Progenitor cell of endocrine pancreas (in vitro differentiated cells): ENCODE data around the gene GRID2. TPM values are rescaled to one million over a fixed set of nuclear protein-coding genes. Genes with fewer than 3 reads are reported as not detected.

ENCODE experiments used
- DNase-seq: peaks from one replicate; pipeline ENCODE4 v3.0.0; 2021; ENCODE audit warnings: low spot score; ENCODE audit not compliant: unreplicated experiment
- H3K27ac Mint-ChIP-seq: 2 replicates; pipeline ENCODE4 v1.8.0; 2021; ENCODE audit warnings: mild to moderate bottlenecking, moderate library complexity, mixed read lengths
- H3K27me3 Mint-ChIP-seq: 2 replicates; pipeline ENCODE4 v1.8.0; 2021; ENCODE audit warnings: mixed read lengths
- H3K36me3 Mint-ChIP-seq: 2 replicates; pipeline ENCODE4 v1.8.0; 2022; ENCODE audit warnings: mixed read lengths; ENCODE audit not compliant: insufficient read depth
- H3K4me1 Mint-ChIP-seq: 2 replicates; pipeline ENCODE4 v1.8.0; 2021; ENCODE audit warnings: low read depth, mixed read lengths
- H3K4me3 Mint-ChIP-seq: 2 replicates; pipeline ENCODE4 v1.8.0; 2021; ENCODE audit warnings: low read depth, mild to moderate bottlenecking, moderate library complexity, mixed read lengths
- H3K9me3 Mint-ChIP-seq: 2 replicates; pipeline ENCODE4 v1.8.0; 2021; ENCODE audit warnings: low read depth, mixed read lengths
- CTCF ChIP-seq: fragments of 200-600 bp; sonication (generic); IDR thresholded peaks from one replicate; pipeline ENCODE4 v1.5.0; 2021; ENCODE audit warnings: antibody characterized with exemption, mild to moderate bottlenecking; ENCODE audit not compliant: unreplicated experiment
- total RNA-seq: library from RNA; stranded (reverse); gene quantifications from 2 replicates; pipeline ENCODE4 v1.2.1, GENCODE V29; 2021

GRID2 gene
- total RNA-seq, 1 donor from 2014 or later: 0.69 TPM

GRCh38 chr4:92506933-92507332 lies 203.2 kb downstream of the GRID2 start:
- Mint-ChIP-seq H3K4me3 (no peak overlapping the region), H3K36me3 (no peaks in the 10 kb centered on the region)

GRCh38 chr4:92514627-92515026 lies 210.9 kb downstream of the GRID2 start:
- Mint-ChIP-seq H3K27me3 (no peaks in the 10 kb centered on the region), H3K36me3 (no peaks in the 10 kb centered on the region), H3K4me1 (no peaks in the 10 kb centered on the region), H3K27ac (no peak overlapping the region), H3K4me3 (no peak overlapping the region), H3K9me3 (no peaks in the 10 kb centered on the region)
- no peak for DNase-seq
- TF ChIP-seq CTCF: no peak

More at GRCh38 chr4:92506933-92507332, 203.2 kb downstream of the GRID2 start:
- Mint-ChIP-seq H3K9me3 (no peaks in the 10 kb centered on the region), H3K4me1 (no peaks in the 10 kb centered on the region), H3K27me3 (no peaks in the 10 kb centered on the region), H3K27ac (no peak overlapping the region)
- TF ChIP-seq CTCF: no peak
- no peak for DNase-seq

- H3K4me1 Mint-ChIP-seq: no peaks in the 10 kb centered on the region
- H3K36me3 Mint-ChIP-seq: no peaks in the 10 kb centered on the region
- H3K27me3 Mint-ChIP-seq: no peaks in the 10 kb centered on the region
- no peak for TF ChIP-seq CTCF
- H3K9me3 Mint-ChIP-seq: no peaks in the 10 kb centered on the region
- no peak for DNase-seq
- H3K4me3 Mint-ChIP-seq: no peak overlapping the region
- H3K27ac Mint-ChIP-seq: no peak overlapping the region
Measured at GRCh38 chr4:92516450-92516849, 212.7 kb downstream of the GRID2 start.

GRCh38 chr4:92519727-92520126 lies 216.0 kb downstream of the GRID2 start:
- Mint-ChIP-seq H3K4me1 (no peaks in the 10 kb centered on the region), H3K27ac (no peak overlapping the region), H3K4me3 (no peak overlapping the region), H3K36me3 (no peaks in the 10 kb centered on the region), H3K27me3 (no peaks in the 10 kb centered on the region), H3K9me3 (no peaks in the 10 kb centered on the region)
- TF ChIP-seq CTCF: no peak
- no peak for DNase-seq

GRCh38 chr4:92520563-92520962 lies 216.8 kb downstream of the GRID2 start:
- Mint-ChIP-seq H3K4me1 (no peaks in the 10 kb centered on the region), H3K27ac (no peak overlapping the region), H3K36me3 (no peaks in the 10 kb centered on the region), H3K27me3 (no peaks in the 10 kb centered on the region), H3K4me3 (no peak overlapping the region), H3K9me3 (no peaks in the 10 kb centered on the region)
- TF ChIP-seq CTCF: no peak
- no peak for DNase-seq

DNA sequence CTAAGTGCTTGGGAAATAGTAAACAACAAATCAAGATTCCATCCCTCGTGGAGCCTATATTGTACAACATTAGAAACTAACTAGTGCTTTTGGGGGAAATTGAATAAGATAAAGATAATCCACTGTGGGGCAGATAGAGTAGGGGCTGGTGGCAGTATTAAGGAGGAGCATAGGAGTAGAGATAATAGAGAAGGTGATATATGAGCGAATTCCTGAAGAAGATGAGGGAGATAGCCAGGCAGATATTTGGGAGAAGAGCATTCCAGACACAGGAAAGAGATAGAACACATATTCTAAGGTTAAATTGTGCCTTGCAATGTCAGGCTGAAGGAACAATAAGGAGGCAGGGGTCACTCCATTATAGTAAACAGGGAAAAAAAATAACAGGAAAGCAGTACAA lies 218.2 kb downstream of the GRID2 start:
- no peaks in the 10 kb centered on the region for H3K36me3 Mint-ChIP-seq
- H3K9me3 Mint-ChIP-seq: no peaks in the 10 kb centered on the region
- H3K27me3 Mint-ChIP-seq: no peaks in the 10 kb centered on the region
- no peaks in the 10 kb centered on the region for H3K4me1 Mint-ChIP-seq
- H3K4me3 Mint-ChIP-seq: no peak overlapping the region
- H3K27ac Mint-ChIP-seq: no peak overlapping the region
- DNase-seq: no peak
- no peak for TF ChIP-seq CTCF
